OCI-LY3 (cell line): Measurements from ENCODE around the gene TBC1D23.
"Not testable (repeated sequence)": the region's sequence is repeated elsewhere in the genome, so short reads cannot be mapped to it uniquely, and the experiment has no call there.

ENCODE experiments used
- H2AFZ ChIP-seq: fragments of 200-600, 300-600 bp; shearing (Covaris generic); 2 replicates; pipeline ENCODE4 v1.6.0; 2014; ENCODE audit warnings: antibody characterized with exemption, low read depth, low read length
- H3K27ac ChIP-seq: fragments of 200-600, 300-600 bp; sonication (generic); 2 replicates; pipeline ENCODE4 v1.5.1; 2014; ENCODE audit warnings: mild to moderate bottlenecking, low read length, moderate library complexity, mixed read lengths
- H3K27me3 ChIP-seq: fragments of 200-600, 300-600 bp; sonication (generic); 2 replicates; pipeline ENCODE4 v1.6.1; 2014; ENCODE audit warnings: low read depth, low read length, mixed read lengths
- H3K36me3 ChIP-seq: fragments of 200-600, 300-600 bp; sonication (generic); replicated peaks from 2 replicates; pipeline ENCODE3; 2014; ENCODE audit warnings: low read depth, low read length, mixed read lengths
- H3K4me1 ChIP-seq: fragments of 300-600, 200-600 bp; sonication (generic); 2 replicates; pipeline ENCODE4 v1.6.1; 2014; ENCODE audit warnings: low read length, mixed read lengths
- H3K4me2 ChIP-seq: fragments of 200-600, 300-600 bp; sonication (generic); 2 replicates; pipeline ENCODE4 v1.6.1; 2014; ENCODE audit warnings: low read length, mixed read lengths
- H3K4me3 ChIP-seq: fragments of 300-600, 200-600 bp; sonication (generic); 2 replicates; pipeline ENCODE4 v1.5.1; 2014; ENCODE audit warnings: antibody characterized with exemption, mild to moderate bottlenecking, low read length, moderate library complexity
- H3K79me2 ChIP-seq: fragments of 300-600, 200-600 bp; shearing (Covaris generic); 2 replicates; pipeline ENCODE4 v1.6.1; 2014; ENCODE audit warnings: mild to moderate bottlenecking, low read length, mixed read lengths
- H3K9ac ChIP-seq: fragments of 300-600, 200-600 bp; shearing (Covaris generic); 2 replicates; pipeline ENCODE4 v1.6.0; 2014; ENCODE audit warnings: mild to moderate bottlenecking, low read length, moderate library complexity
- H3K9me3 ChIP-seq: fragments of 200-600, 300-600 bp; shearing (Covaris generic); 2 replicates; pipeline ENCODE4 v1.6.1; 2014; ENCODE audit warnings: low read length, mixed read lengths; ENCODE audit not compliant: insufficient read depth
- H4K20me1 ChIP-seq: fragments of 200-600, 300-600 bp; sonication (generic); 2 replicates; pipeline ENCODE4 v1.6.1; 2016; ENCODE audit warnings: low read length, mixed read lengths; ENCODE audit not compliant: insufficient read depth
- CTCF ChIP-seq: fragments of 200-600, 300-600 bp; sonication (generic); IDR thresholded peaks from 2 replicates; pipeline ENCODE4 v1.5.1; 2014; ENCODE audit warnings: antibody characterized with exemption, low read length, low read depth
- EZH2phosphoT487 ChIP-seq: fragments of 200-600 bp; shearing (Covaris generic); IDR thresholded peaks from 2 replicates; pipeline ENCODE4 v1.6.1; 2018; ENCODE audit warnings: antibody characterized with exemption, mixed run types, low read depth

Gene TBC1D23

GRCh38 chr3:100234364-100234763 is 26.4 kb upstream of the TBC1D23 start:
- TF ChIP-seq EZH2phosphoT487 (no peak), CTCF (no peak)
- H3K9ac ChIP-seq, result no peak overlapping the region
- no peaks in the 10 kb centered on the region for H3K4me1 ChIP-seq
- no peak overlapping the region for H3K27ac ChIP-seq
- H3K36me3 ChIP-seq, result no peaks in the 10 kb centered on the region
- H3K79me2 ChIP-seq, result no peaks in the 10 kb centered on the region
- no peak overlapping the region for H3K4me2 ChIP-seq
- no peaks in the 10 kb centered on the region for H3K9me3 ChIP-seq
- H3K27me3 ChIP-seq, result no peaks in the 10 kb centered on the region
- H2AFZ ChIP-seq, result no peak overlapping the region
- H4K20me1 ChIP-seq, result no peaks in the 10 kb centered on the region
- no peak overlapping the region for H3K4me3 ChIP-seq

GRCh38 chr3:100238599-100238998 is 22.2 kb upstream of the TBC1D23 start:
- Histone ChIP-seq H4K20me1 (no peaks in the 10 kb centered on the region), H3K9ac (no peak overlapping the region), H3K4me1 (no peaks in the 10 kb centered on the region), H2AFZ (no peak overlapping the region), H3K4me2 (no peak overlapping the region), H3K27me3 (no peaks in the 10 kb centered on the region), H3K79me2 (no peaks in the 10 kb centered on the region), H3K36me3 (no peaks in the 10 kb centered on the region), H3K9me3 (no peaks in the 10 kb centered on the region), H3K27ac (no peak overlapping the region), H3K4me3 (no peak overlapping the region)
- TF ChIP-seq EZH2phosphoT487, result no peak
- TF ChIP-seq CTCF, result no peak

- H3K4me2 ChIP-seq, H3K27ac ChIP-seq, H3K9me3 ChIP-seq, H3K79me2 ChIP-seq, H4K20me1 ChIP-seq, H3K36me3 ChIP-seq, H3K4me3 ChIP-seq, H2AFZ ChIP-seq, H3K27me3 ChIP-seq, H3K4me1 ChIP-seq, H3K9ac ChIP-seq: not testable (repeated sequence)
Measured at GRCh38 chr3:100242471-100242870, 18.3 kb upstream of the TBC1D23 start.

DNA sequence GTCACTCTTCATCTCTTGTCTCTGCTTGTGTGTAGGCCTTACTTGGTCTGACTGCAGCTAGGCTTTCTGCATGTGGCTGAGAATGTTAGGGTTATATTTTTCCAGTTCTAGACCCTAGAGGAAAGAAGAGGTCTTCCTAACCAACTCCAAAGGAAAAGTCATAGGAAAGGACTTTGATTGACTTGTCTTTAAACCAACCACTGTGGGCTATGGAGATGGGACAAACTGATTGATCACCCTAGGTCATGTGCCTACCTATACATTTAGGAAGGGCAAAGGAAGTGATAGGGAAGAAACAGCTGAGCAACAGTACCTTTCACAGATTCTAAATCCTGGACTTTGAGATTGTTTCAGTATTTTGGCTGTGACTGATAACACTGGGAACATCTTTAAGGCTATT is 16.5 kb upstream of the TBC1D23 start:
- Histone ChIP-seq H3K9me3 (no peaks in the 10 kb centered on the region), H4K20me1 (no peaks in the 10 kb centered on the region), H2AFZ (no peak overlapping the region), H3K27me3 (no peaks in the 10 kb centered on the region), H3K4me3 (no peak overlapping the region), H3K36me3 (no peaks in the 10 kb centered on the region), H3K4me2 (no peak overlapping the region), H3K4me1 (no peaks in the 10 kb centered on the region), H3K9ac (no peak overlapping the region), H3K79me2 (no peaks in the 10 kb centered on the region), H3K27ac (no peak overlapping the region)
- TF ChIP-seq CTCF (no peak), EZH2phosphoT487 (no peak)

- no peaks in the 10 kb centered on the region for H3K79me2 ChIP-seq
- no peak overlapping the region for H3K9ac ChIP-seq
- no peak overlapping the region for H3K4me3 ChIP-seq
- H4K20me1 ChIP-seq, result no peaks in the 10 kb centered on the region
- H3K4me2 ChIP-seq, result no peak overlapping the region
- H2AFZ ChIP-seq, result no peak overlapping the region
- no peaks in the 10 kb centered on the region for H3K36me3 ChIP-seq
- TF ChIP-seq EZH2phosphoT487, result no peak
- no peak for TF ChIP-seq CTCF
- no peak overlapping the region for H3K27ac ChIP-seq
- H3K9me3 ChIP-seq, result no peaks in the 10 kb centered on the region
- H3K4me1 ChIP-seq, result no peaks in the 10 kb centered on the region
- H3K27me3 ChIP-seq, result no peaks in the 10 kb centered on the region
Measured at GRCh38 chr3:100245136-100245535, 15.7 kb upstream of the TBC1D23 start.
